CD4-positive, alpha-beta T cell treated with Interleukin-15 for 1 hour (primary cell): ENCODE data around the gene PSMA6.
"Not testable (repeated sequence)": the region's sequence is repeated elsewhere in the genome, so short reads cannot be mapped to it uniquely, and the experiment has no call there.

Experiments used
- DNase-seq: peaks from one replicate; pipeline ENCODE4 v3.0.0-alpha.2; 2020

PSMA6 gene

GRCh38 chr14:35326375-35326774, 34.2 kb downstream of the PSMA6 start:
- no peak for DNase-seq

- peak; percentile 49 for DNase-seq
These were observed 39.7 kb downstream of the PSMA6 start for GRCh38 chr14:35331605-35332516.

GRCh38 chr14:35332517-35333263, 40.5 kb downstream of the PSMA6 start:
- DNase-seq, result peak; percentile 50

GRCh38 chr14:35333264-35333730, 41.1 kb downstream of the PSMA6 start:
- DNase-seq, result no peak

- peak; percentile 39 for DNase-seq
These were observed 41.9 kb downstream of the PSMA6 start for GRCh38 chr14:35333797-35334743.

- DNase-seq, result no peak
These were observed 43.4 kb downstream of the PSMA6 start for GRCh38 chr14:35335388-35336092.

GRCh38 chr14:35336171-35336493, 44.0 kb downstream of the PSMA6 start:
- not testable (repeated sequence) for DNase-seq

- peak; percentile 41 for DNase-seq
These were observed 44.5 kb downstream of the PSMA6 start for GRCh38 chr14:35336494-35337268.

GRCh38 chr14:35337269-35338255, 45.4 kb downstream of the PSMA6 start:
- DNase-seq, result no peak

GRCh38 chr14:35338731-35339405, 46.7 kb downstream of the PSMA6 start:
- no peak for DNase-seq

- DNase-seq, result peak; percentile 36
These were observed 47.7 kb downstream of the PSMA6 start for GRCh38 chr14:35339761-35340406.

GRCh38 chr14:35340616-35341453, 48.7 kb downstream of the PSMA6 start:
- no peak for DNase-seq

GRCh38 chr14:35341454-35341750, 49.2 kb downstream of the PSMA6 start:
- DNase-seq, result no peak

GRCh38 chr14:35341751-35342488, 49.7 kb downstream of the PSMA6 start:
- peak; percentile 72 for DNase-seq

- DNase-seq, result no peak
These were observed 50.4 kb downstream of the PSMA6 start for GRCh38 chr14:35342489-35343010.

- no peak for DNase-seq
These were observed 51.5 kb downstream of the PSMA6 start for GRCh38 chr14:35343702-35344101.
